Measurements from ENCODE around the gene CFAP57. TPM values are rescaled to one million over a fixed set of nuclear protein-coding genes. Genes with fewer than 3 reads are reported as not detected.

The CFAP57 gene
- total RNA-seq: 10 to 100 TPM in 1 of 7 donors, 1 to 10 TPM in 2, under 1 TPM in 4; 0.13 to 13.2 (median 0.97) TPM
- under 1 TPM; 0.18 to 0.40 TPM for polyA plus RNA-seq
- long read RNA-seq, donor 1, partial matches to known transcripts: 2 of 6 reads
- long read RNA-seq, donor 1, other reads (novel, unspliced or antisense): 4 of 6 reads
- long read RNA-seq, donor 2: 0 reads
- long read RNA-seq, donor 3, partial matches to known transcripts: 1 of 2 reads
- long read RNA-seq, donor 3, other reads (novel, unspliced or antisense): 1 of 2 reads

DNA sequence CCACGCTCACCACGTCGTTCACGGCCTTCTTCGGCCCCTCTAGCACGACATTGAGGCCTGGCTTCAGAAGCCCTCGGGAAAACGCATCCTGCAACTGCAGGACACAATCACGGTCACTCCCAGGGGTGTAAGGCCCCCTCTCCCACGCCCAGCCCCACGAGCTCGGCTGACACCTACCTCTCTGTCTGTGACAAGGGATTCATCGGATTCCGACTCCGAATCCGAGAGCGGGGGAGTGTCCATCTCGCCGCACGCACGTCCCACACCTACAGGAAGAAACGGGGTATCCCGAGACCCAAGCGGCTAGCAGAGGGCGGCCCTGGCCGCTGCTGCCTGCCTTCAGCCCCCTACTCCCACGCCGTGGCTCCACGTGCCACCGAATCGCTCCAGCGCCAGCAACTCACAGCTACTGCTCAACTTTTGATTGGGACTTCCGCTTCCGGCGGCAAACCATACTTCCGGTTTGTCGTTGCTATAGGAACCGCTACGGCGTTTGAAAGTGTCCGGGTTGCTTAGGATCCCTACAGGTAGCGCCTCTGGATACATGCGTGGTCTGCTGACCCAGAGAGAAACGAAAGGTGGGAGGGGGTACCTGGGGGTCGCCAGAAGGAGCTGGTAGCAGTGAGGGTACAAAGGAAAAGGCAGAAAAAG lies at the start of gene CFAP57, which contains the start of gene EBNA1BP2:
CFAP57 (plus strand) TSS at position 455 of the 651 bp plus-strand sequence. CDS start 424 bp downstream, outside the sequence.
EBNA1BP2 (minus strand) TSS at position 415 of the 651 bp plus-strand sequence; CDS start at position 243, 172 bp downstream.
- Histone ChIP-seq H3K27me3 (no peaks in the 10 kb centered on the region), H3K4me1 (ENCODE audit: insufficient read depth) (peaks cover 2% of the 10 kb centered on the region), H3K36me3 (no peaks in the 10 kb centered on the region), H3K9me3 (no peaks in the 10 kb centered on the region), H3K27ac (no peak within 1 kb of the TSS), H3K4me3 (peak within 1 kb of the TSS; percentile 88)
- 0% methylated on average over 41 to 45 of the region's 45 CpGs for WGBS, 3 donors
- intact Hi-C loops (cut with DNase I): no loop called here
- DNase-seq: peak; percentile 87 to 92 (median 91)
- TF ChIP-seq, protein P1, sequence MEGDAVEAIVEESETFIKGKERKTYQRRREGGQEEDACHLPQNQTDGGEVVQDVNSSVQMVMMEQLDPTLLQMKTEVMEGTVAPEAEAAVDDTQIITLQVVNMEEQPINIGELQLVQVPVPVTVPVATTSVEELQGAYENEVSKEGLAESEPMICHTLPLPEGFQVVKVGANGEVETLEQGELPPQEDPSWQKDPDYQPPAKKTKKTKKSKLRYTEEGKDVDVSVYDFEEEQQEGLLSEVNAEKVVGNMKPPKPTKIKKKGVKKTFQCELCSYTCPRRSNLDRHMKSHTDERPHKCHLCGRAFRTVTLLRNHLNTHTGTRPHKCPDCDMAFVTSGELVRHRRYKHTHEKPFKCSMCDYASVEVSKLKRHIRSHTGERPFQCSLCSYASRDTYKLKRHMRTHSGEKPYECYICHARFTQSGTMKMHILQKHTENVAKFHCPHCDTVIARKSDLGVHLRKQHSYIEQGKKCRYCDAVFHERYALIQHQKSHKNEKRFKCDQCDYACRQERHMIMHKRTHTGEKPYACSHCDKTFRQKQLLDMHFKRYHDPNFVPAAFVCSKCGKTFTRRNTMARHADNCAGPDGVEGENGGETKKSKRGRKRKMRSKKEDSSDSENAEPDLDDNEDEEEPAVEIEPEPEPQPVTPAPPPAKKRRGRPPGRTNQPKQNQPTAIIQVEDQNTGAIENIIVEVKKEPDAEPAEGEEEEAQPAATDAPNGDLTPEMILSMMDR (IDR thresholded peaks at IDR 0.05): no peak
- TF ChIP-seq EP300 (IDR thresholded peaks at IDR 0.05): no peak
- TF ChIP-seq POLR2A (IDR thresholded peaks at IDR 0.05): no peak

DNA sequence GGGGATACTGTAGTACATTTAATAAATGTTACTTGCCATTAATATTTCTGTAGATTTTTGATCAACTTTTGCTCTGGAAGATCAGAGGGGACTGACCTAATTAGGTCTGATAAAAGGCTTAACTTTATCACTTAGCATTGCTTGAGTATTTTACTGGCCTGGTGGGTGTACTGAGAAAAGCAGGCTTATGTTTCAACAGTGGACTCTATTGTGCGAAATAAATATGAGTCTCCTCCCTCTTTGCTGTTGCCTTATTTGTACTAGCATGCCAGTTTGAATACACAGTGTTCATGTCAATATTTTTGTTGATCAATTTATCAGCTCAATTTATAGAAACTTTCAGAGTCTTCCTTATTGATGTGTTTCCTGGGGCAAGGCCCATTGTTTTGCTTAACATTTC lies 49.1 kb upstream of the CFAP57 start:
- DNase-seq: no peak
- H3K4me1 ChIP-seq (ENCODE audit: insufficient read depth): no peaks in the 10 kb centered on the region
- no peaks in the 10 kb centered on the region for H3K27me3 ChIP-seq
- H3K27ac ChIP-seq: no peak overlapping the region
- H3K36me3 ChIP-seq: no peaks in the 10 kb centered on the region
- 81 to 88% (median 84%) methylated on average over 1 of the region's 1 CpG for WGBS, 3 donors
- TF ChIP-seq, protein P1 (IDR thresholded peaks at IDR 0.05): no peak
- H3K4me3 ChIP-seq: no peak overlapping the region
- intact Hi-C loops (cut with DNase I): no loop called here
- H3K9me3 ChIP-seq: no peaks in the 10 kb centered on the region

DNA sequence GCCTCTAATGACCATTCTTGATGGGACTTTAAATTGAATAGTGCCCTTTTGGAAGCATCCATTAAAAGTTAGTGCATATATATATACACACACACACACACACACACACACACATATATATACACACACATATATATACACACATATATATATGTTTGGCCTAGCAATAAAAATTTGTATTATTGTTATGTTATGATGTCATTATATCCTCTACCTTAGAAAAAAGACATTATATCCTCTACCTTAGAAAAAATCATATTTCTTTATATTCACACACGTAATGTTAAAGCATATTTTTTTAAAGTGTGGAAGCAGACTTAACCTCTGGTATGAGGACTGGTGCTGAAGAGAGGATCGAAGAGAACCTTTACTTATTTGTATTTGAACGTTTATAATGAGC lies 43.3 kb upstream of the CFAP57 start:
- Histone ChIP-seq H3K4me1 (ENCODE audit: insufficient read depth) (no peaks in the 10 kb centered on the region), H3K4me3 (no peak overlapping the region), H3K36me3 (no peaks in the 10 kb centered on the region), H3K9me3 (no peaks in the 10 kb centered on the region), H3K27ac (no peak overlapping the region), H3K27me3 (no peaks in the 10 kb centered on the region)
- intact Hi-C loops (cut with DNase I): no loop called here
- DNase-seq: no peak
- no peak for TF ChIP-seq POLR2A (IDR thresholded peaks at IDR 0.05)
- TF ChIP-seq, protein P1 (IDR thresholded peaks at IDR 0.05): no peak
- no peak for TF ChIP-seq EP300 (IDR thresholded peaks at IDR 0.05)
- WGBS, 3 donors: 83 to 84% (median 83%) methylated on average over 3 of the region's 3 CpGs

DNA sequence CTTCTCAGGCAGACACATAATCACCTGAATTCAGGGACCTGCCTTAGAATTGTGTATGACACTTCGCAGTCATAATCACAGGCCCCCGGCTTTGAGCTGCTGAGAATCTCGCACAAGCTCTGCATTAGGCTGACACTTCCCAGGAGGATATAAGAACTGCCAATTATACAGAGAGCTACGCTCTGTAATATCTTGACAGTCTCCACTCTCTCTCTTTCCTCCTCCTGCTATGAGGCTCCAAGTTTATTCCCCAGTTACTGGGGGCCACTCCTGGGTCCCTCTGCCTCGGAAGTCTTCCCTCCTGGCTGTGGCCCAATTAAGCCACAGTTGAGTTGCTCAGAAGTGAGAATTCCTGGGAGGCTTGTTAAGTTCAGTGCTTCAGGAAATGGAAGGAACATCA lies 42.7 kb upstream of the CFAP57 start:
- no peaks in the 10 kb centered on the region for H3K4me1 ChIP-seq (ENCODE audit: insufficient read depth)
- no peak overlapping the region for H3K27ac ChIP-seq
- H3K4me3 ChIP-seq: no peak overlapping the region
- TF ChIP-seq EP300 (IDR thresholded peaks at IDR 0.05): no peak
- H3K27me3 ChIP-seq: no peaks in the 10 kb centered on the region
- WGBS, 3 donors: 62 to 67% (median 66%) methylated on average over 5 of the region's 5 CpGs
- no peaks in the 10 kb centered on the region for H3K36me3 ChIP-seq
- no peak for DNase-seq
- intact Hi-C loops (cut with DNase I): no loop called here
- H3K9me3 ChIP-seq: no peaks in the 10 kb centered on the region

DNA sequence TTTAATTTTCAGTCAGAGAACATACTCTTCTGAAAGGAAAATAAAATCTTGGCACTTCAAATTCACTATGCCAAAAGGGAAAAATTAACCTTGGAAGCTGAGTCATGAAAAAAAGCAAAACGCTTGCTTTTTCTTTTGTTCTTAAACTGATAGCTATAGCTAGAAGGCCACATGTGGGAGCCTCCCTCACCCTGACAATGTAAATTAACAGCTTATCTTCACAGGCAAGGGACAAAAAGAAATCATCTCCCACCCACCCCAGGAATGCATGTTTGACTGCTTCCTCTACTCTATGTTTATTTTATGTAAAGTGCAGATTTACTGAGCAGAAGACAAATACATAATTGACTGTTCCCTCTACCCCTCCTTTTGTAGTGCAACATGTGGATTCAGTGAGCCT lies 38.1 kb upstream of the CFAP57 start:
- Histone ChIP-seq H3K27ac (no peak overlapping the region), H3K27me3 (no peaks in the 10 kb centered on the region), H3K4me3 (no peak overlapping the region), H3K4me1 (ENCODE audit: insufficient read depth) (no peaks in the 10 kb centered on the region), H3K36me3 (no peaks in the 10 kb centered on the region), H3K9me3 (no peaks in the 10 kb centered on the region)
- no peak for TF ChIP-seq EP300 (IDR thresholded peaks at IDR 0.05)
- intact Hi-C loops (cut with DNase I): no loop called here
- 4 to 8% (median 4%) methylated on average over 1 of the region's 1 CpG for WGBS, 3 donors
- DNase-seq: no peak

All from ovary (tissue), 10 donors.